GM19193 (cell line): ENCODE data around the gene SUPT3H.

Experiments
- POLR2A ChIP-seq: IDR thresholded peaks from 4 replicates; pipeline ENCODE4 v1.6.1; 2011; ENCODE audit not compliant: insufficient read depth, insufficient read length; ENCODE audit errors: extremely low read depth

The SUPT3H gene

DNA sequence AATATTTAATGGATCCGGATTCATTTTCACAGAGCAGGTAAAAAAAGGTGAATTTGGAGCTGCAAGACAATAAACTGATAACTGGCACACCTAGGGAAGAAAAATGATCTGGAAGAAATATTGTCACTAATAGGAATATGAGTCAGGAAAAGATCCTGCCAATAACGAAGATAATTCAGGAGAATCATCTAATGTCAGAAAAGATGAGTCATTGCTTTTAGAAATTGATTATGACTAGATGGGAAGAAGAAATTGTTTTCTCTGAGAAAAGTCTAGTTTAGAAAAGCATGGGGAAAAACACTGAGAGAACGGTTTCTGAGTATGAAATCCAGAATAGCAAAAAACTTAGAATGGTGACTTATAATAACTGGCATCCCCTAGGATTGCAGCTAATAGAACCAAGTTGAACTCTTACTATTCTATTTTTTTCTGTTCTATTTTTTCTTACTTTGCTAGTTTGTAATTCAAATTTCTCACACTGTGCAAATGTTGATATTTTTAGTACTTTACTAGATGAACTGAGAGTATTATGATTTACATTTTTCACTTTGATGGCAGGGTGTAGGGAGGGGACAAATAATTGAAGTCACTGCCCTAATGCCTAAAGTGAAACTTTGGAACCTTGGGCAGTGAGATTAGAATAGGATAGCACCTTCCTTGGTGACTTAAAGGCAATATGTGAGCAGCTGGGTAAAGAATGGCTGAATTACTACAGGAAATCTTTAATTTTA, 38.2 kb upstream of the SUPT3H start:
- TF ChIP-seq POLR2A: no peak

DNA sequence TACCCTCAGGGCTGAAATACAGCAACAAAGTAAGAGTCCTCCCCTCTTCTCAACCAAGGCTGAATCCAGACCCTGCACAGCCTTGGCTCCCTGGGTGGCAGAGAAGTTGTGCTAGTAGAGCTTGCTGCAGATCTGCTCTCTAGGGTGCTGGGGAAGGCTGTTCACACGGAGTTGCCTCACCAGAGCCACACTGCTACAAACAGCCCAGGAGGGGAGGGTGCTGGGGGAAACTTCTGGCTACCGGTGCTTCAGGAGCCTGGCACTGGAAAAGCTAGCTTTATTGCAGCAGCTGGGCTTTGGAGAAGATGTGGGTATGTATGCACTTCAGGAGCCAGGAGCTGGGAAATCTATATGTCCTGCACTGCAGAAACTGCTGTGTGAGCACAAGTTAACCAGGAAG, 37.6 kb upstream of the SUPT3H start:
- TF ChIP-seq POLR2A: no peak

DNA sequence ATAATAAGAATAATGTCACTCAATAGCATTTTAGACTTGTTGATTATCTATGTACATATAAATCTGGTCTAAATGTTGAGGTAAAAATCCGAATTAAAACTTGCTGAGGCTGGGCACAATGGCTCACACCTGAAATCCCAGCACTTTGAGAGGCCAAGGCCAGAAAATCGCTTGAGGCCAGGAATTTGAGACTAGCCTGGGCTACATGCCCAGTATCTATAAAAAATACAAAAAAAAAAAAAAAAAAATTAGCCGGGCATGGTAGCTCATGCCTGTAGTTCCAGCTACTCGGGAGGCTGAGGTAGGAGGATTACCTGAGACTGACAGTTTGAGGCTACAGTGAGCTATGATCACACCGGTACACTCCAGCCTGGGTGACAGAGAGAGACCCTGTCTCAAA, 34.2 kb upstream of the SUPT3H start:
- TF ChIP-seq POLR2A: no peak

DNA sequence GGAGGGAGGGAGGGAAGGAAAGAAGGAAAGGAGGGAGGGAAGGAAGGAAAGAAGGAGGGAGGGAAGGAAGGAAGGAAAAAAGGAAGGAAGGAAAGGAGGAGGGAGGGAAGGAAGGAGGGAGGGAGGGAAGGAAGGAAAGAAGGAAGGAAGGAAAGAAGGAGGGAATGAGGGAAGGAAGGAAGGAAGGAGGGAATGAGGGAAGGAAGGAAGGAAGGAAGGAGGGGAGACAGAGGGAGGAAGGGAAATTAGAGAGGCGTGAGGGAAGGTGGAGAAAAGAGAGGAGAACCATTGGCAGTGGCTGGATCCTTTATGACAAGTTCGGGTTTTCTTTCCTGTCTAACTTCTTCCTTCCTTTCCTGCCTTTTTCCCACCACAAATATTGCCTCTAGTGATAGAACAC, 22.3 kb upstream of the SUPT3H start:
- no peak for TF ChIP-seq POLR2A

DNA sequence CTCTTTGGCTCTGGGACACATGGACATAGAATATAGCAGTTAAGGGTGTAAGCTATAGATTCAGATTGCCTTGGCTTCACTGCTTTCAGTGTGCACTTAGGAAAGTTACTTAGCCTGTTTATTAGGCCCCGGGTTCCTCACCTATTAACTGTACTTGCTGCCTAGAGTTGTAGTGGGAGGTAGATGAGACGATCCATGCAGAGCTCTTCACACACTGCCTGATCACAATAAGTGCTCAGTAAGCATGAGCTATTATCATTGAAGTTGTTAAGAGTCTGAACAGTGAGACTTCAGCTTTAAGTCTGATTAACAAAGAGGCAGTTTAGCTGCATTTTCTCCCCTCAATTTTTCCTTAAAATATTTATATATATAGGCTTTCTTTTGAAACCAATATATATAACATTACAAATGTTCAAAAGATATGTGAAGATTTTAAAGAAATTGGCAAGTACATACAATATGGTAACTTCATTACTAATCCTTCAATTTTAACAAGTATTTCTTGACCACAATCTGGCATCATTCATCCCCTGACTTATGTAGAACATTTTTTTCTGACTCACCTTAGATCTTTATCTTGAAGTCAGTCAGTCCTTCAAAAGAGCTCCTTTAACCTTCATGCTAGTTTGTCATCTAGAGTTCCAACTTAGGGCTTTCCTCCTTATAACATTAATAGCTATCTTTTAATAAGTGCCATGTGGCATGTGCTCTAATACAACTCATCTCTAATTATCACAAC, 20.5 kb upstream of the SUPT3H start:
- no peak for TF ChIP-seq POLR2A

DNA sequence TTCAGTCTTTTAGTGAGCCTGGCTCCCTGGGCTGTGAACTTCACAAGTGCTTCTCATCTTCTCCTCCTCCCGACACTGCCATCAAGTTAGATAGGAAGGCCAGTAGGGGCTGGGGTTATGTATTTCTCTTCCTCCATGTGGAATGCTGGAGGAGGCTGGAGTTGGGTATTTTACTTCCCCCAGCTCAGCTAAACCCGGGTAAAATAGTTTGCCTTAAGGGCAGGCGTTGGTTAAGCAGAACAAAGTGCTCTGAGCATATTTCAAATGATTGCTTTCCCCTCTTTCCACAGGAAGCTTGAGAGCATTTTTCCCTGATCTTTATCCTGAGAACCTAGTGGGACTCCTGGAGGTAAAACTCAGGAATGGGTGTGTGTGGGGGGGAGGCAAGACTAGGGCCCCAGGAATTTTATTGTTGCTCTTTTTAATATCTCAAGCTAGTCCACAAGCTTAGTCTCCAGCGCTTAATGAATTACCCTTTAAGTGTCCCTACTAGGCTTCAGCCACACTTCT, 16.9 kb upstream of the SUPT3H start:
- TF ChIP-seq POLR2A: no peak

DNA sequence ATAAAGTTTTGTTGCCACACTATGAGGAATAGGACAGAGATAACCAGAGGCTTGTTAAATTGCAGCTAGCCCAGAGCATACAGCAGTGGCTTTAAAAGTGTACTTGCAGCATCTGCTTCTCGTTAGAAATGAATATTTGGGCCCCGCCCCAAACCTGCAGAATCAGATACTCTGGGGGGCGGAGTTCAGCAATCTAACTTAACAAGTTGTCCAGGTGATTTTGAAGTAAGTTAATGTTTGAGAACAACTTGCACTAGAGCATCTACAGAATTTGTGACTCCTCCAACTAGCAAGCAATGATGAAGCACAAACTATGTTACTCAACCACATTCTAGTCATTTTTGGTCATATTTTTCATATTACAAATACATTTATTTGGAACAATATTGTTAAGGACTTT, 10.6 kb upstream of the SUPT3H start:
- TF ChIP-seq POLR2A: no peak

DNA sequence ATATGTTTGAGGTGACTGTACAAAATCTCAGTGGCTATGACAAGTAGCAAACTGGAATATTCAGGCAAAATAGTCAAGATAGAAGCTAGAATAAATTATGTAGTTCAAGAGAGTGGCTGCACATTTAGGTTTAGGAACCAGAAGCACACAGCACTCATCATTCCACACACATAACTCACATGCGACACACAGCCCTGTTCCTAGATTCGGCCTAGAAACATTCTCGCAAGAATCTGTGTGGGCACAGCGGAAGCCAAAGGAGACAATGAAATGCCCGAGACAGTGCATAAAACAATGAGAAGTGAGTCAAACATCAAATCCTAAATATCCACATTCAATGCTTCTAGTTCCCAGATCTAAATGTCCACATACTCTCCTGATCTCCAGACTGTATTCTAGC, 9.5 kb upstream of the SUPT3H start:
- no peak for TF ChIP-seq POLR2A

DNA sequence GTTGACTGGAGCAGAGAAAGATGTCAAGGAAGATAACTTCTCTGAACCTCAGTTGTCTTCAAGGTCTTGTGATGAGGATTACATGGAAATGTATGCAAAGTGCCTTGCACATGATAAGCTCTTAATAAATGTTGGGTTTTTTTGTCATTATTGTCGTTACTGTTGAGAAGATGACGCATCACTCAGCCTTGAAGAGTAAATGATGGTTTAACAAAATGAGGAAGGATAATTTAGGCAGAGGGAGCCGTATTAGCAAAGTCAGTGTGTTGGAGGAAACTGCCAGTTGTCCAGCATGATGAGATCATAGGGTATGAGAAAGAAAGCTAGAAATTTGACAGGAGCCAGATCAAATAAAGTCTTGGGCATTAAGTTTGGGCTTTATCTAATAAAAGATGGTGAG, 8.8 kb upstream of the SUPT3H start:
- TF ChIP-seq POLR2A: no peak

DNA sequence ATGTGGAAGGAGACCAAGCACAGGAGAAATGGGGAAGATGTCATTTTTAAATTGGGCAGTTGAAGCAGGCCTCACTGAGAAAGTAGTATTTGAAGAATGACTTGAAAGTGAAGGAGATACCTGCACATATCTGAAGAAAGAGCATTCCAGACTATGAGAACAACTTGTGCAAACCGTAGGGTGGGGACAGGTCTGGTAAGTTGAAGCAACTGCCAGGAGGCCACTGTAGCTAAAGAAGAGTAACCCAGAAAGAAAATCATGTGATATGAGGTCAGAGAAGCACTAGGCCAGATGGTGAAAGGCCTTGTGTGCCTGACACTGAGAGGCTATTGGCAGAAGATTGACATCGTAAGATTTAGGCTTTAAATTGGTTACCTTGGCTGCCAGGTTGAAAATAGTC, 4.7 kb upstream of the SUPT3H start:
- no peak for TF ChIP-seq POLR2A

DNA sequence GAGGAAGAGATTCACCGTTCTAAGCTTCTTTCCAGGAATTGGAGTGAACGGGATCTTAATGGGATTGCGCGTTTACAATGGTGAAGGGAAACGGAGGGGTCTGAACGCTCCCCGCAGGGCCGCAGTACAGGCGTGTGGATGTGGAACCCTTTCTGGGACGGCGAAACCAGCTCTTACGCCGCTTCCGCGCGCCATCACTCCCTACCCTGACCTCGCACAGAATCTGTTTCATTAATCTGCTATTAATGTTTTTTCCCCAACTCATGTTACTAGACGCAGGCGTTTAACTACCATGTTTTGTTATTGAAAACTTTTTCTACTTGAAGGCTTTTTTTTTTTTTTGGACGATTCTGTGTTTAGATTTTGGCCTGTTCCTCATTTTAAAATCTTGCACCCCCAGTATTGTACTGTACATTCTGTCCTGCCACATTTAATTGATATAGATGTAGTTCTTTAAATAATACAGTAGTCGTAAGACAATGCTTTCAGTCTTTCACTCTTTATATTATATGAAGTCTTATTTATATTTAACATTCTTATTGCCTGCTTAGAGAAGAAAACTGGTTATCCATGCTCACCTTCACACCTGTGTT, 696 bp upstream of the SUPT3H start:
- no peak for TF ChIP-seq POLR2A

DNA sequence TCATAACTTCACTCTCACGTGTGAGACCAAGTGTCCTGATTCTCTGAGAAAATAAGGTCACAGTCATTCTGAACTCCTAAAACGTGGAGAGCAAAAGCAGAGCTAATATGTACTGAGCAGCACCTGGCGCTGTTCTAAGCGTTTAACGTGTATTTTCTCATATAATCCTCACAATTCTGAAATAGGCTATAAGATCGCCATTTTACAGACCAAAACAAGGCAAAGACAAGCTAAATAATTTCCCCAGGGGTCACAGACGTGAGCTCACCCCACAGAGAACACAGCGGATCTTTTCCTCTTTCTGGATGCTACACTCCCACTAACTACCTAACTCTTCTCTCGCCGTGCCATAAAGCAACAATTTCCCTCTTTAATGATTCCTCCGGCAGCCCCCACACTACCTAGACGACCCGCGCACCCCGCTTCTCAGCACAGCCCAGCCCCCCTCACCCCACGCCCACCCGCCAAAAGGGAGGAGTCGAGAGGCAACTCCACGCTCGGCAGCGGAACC, 636 bp downstream of the SUPT3H start:
- TF ChIP-seq POLR2A: no peak

DNA sequence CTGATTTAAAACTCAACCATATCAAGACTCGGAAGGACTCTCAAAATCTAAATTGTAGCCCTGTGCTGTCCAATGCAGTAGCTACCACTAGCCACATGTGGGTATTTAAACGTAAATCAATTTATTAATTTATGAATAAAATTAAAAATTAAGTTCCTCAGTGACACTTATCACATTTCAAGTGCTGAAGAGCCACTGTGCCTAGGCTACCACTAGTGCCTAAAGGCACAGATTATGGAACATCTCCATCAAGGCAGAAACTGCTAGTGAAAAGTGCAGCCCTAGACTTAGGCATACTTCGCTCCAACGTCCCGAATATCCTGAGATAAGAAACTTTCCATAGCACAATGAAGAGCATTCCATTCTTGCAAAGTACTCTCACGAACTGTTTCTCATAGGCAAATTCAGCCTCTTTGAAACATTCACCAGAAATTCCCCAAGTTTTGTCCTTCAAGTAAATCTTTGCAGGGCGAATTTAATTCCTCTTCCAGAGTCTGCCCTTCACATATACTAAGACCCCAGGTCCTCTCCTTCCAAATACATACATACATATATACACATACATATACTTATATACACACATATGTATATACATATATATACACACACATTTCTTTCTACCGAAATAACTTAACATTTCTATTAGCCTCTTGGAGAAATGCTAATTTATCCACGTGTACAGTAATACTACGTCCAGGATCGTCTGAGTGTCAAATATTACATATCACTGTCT, 1.3 kb downstream of the SUPT3H start:
- no peak for TF ChIP-seq POLR2A

DNA sequence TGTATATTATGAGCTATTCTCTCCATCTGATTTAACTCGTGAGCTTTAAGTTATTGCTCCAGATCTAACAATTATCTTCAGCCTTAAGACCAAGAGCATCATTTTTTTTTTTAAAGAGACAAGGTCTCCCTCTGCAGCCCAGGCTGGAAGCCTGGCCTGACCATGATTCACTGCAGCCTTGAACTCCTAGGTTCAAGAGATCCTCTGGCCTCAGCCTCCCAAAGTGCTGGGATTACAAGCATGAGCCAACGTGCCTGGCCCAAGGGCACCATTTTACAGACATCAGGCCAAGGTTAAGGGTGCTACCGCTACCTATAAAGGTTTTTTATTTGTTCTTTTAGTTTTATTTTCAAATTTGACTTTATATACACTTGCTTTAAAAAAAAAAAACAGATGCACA, 2.3 kb downstream of the SUPT3H start:
- no peak for TF ChIP-seq POLR2A
